Measurements from ENCODE around the gene NDRG3.
A peak's percentile ranks its signal among the peaks of the same experiment; 100 is the strongest.
"Not testable (repeated sequence)": the region's sequence is repeated elsewhere in the genome, so short reads cannot be mapped to it uniquely, and the experiment has no call there.

Gene NDRG3

GRCh38 chr20:36638876-36639400, 107.0 kb downstream of the NDRG3 start:
- not testable (repeated sequence) for DNase-seq

- DNase-seq, result no peak
These were observed 111.5 kb downstream of the NDRG3 start for GRCh38 chr20:36634342-36634741.

- DNase-seq, result no peak
These were observed 112.6 kb downstream of the NDRG3 start for GRCh38 chr20:36633285-36633772.

- no peak for DNase-seq
These were observed 113.2 kb downstream of the NDRG3 start for GRCh38 chr20:36632487-36633284.

- DNase-seq, result no peak
These were observed 113.8 kb downstream of the NDRG3 start for GRCh38 chr20:36632147-36632486.

GRCh38 chr20:36631646-36632045, 114.2 kb downstream of the NDRG3 start:
- DNase-seq, result no peak

- DNase-seq, result peak; percentile 69
These were observed 115.9 kb downstream of the NDRG3 start for GRCh38 chr20:36629719-36630681.

GRCh38 chr20:36628076-36628475, 117.8 kb downstream of the NDRG3 start:
- DNase-seq, result peak; percentile 30

- no peak for DNase-seq
These were observed 121.0 kb downstream of the NDRG3 start for GRCh38 chr20:36624944-36625324.

GRCh38 chr20:36624068-36624943, 121.6 kb downstream of the NDRG3 start:
- DNase-seq, result no peak

GRCh38 chr20:36623444-36623843, 122.4 kb downstream of the NDRG3 start:
- no peak for DNase-seq

GRCh38 chr20:36620917-36621316, 125.0 kb downstream of the NDRG3 start:
- DNase-seq, result no peak

GRCh38 chr20:36614781-36615557, 130.9 kb downstream of the NDRG3 start:
- DNase-seq, result no peak

GRCh38 chr20:36613974-36614373, 131.9 kb downstream of the NDRG3 start:
- DNase-seq, result no peak

- DNase-seq, result no peak
These were observed 134.3 kb downstream of the NDRG3 start for GRCh38 chr20:36611625-36612024.

GRCh38 chr20:36608388-36608728, 137.5 kb downstream of the NDRG3 start:
- not testable (repeated sequence) for DNase-seq

GRCh38 chr20:36607586-36608387, 138.1 kb downstream of the NDRG3 start:
- no peak for DNase-seq

GRCh38 chr20:36606158-36607066, 139.5 kb downstream of the NDRG3 start:
- peak; percentile 54 for DNase-seq

- peak; percentile 100 for DNase-seq
These were observed 140.3 kb downstream of the NDRG3 start, which contains the start of gene RAB5IF for GRCh38 chr20:36605399-36606157. Gene RAB5IF (plus strand): TSS chr20:36605779. CDS start chr20:36605952, 173 bp downstream.

Data from activated CD4-positive, alpha-beta T cell treated with anti-CD3 and anti-CD28 coated beads, Interleukin-2, Interleukin-6, amounts not matched to agents 100 ng/mL and 50 ng/mL, durations not matched to agents 16 hours and 8 hours (primary cell).